Mononuclear cell (primary cell): ENCODE measurements around the gene MUSK. TPM values are rescaled to one million over a fixed set of nuclear protein-coding genes. Genes with fewer than 3 reads are reported as not detected.

Source experiments
- H3K27me3 ChIP-seq: 2 replicates; pipeline ENCODE4 v1.6.0; 2011; ENCODE audit warnings: low read length, control low read depth; ENCODE audit not compliant: insufficient read depth
- H3K4me1 ChIP-seq: 2 replicates; pipeline ENCODE4 v1.5.1; 2011; ENCODE audit warnings: mild to moderate bottlenecking, low read length, control low read depth; ENCODE audit not compliant: insufficient read depth
- H3K4me3 ChIP-seq: 2 replicates; pipeline ENCODE4 v1.5.1; 2011; ENCODE audit warnings: mild to moderate bottlenecking, low read length, moderate library complexity
- H3K9me3 ChIP-seq: 2 replicates; pipeline ENCODE4 v1.5.1; 2011; ENCODE audit warnings: low read depth, mild to moderate bottlenecking, control low read depth, low read length
- total RNA-seq: library from RNA; depleted of rRNA; stranded (reverse); fragments of >200 nt; gene quantifications from one replicate; pipeline ENCODE4 v1.2.3, GENCODE V29; 2012

MUSK gene
- total RNA-seq, result not detected

DNA sequence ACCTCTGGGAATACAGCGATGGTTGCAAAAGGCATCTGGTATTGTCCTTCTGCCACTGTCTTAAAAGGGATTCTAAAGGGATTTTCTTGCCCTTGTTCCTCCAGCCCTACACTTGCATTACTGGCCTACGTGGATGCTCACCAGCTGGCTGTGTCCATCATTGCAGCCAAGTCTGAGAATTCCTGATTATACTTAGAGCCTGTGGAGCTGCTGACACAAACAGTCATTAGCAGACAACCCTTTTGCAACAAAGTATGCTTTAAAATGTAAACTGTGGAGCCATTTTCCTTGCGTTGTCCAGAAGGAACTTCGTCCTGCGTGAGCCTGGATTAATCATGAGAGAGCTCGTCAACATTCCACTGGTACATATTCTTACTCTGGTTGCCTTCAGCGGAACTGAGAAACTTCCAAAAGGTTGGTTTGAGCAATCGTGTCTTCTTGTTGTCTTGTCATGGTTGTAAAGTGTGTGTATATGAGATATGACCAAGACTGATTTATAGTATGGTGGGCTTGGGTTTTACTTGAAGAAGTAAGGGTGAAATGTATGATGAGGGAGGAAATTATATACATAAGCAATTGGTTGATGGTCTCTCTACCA, at the start of gene MUSK:
Gene MUSK, plus strand, starts transcription at position 222 of the 598 bp plus-strand sequence. Its CDS starts 114 bp downstream, at position 336.
- Histone ChIP-seq H3K9me3 (no peaks in the 10 kb centered on the region), H3K27me3 (no peaks in the 10 kb centered on the region), H3K4me1 (no peaks in the 10 kb centered on the region), H3K4me3 (no peak within 1 kb of the TSS)

DNA sequence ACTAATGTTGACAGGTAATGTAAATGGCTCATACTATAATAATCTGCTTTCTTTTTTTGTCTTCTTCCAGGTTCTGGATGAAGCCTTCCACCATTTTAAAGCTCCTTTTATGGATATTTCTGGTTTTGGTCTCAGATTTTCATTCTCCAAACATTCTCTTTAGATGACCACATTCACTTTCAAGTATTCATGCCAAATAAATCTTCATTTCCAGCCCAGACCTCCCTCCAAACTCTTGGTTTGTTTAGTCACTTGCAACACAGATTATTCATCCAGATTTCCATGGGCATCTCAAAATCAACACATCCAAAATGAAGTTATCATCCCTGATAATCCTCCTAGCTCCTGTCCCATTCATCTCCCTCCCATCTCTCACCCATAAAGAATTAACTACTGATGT, 48.8 kb upstream of the MUSK start:
- H3K4me3 ChIP-seq, result no peak overlapping the region
- no peaks in the 10 kb centered on the region for H3K4me1 ChIP-seq
- H3K27me3 ChIP-seq, result no peaks in the 10 kb centered on the region
- H3K9me3 ChIP-seq, result no peaks in the 10 kb centered on the region

DNA sequence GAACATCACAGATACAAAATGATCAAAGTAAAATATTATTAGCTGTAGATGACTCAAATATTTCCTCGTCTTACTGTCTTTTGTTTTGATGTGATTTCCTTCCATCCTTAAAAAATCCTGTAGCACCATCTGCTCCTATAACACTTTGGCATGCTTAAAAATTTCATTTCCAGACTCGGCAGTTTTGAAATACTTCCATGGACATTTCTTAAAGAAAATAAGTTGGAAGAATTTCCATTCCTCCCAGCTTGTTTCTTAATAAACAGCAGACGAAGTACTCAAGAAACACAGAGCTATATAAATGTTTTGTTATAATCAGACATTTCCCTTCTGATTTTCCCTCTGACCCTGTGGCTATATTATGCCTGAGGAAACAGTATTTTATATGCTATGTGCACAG, 47.9 kb upstream of the MUSK start:
- Histone ChIP-seq H3K9me3 (no peaks in the 10 kb centered on the region), H3K4me3 (no peak overlapping the region), H3K4me1 (no peaks in the 10 kb centered on the region), H3K27me3 (no peaks in the 10 kb centered on the region)

- no peak overlapping the region for H3K4me3 ChIP-seq
- no peaks in the 10 kb centered on the region for H3K9me3 ChIP-seq
- H3K4me1 ChIP-seq, result no peaks in the 10 kb centered on the region
- no peaks in the 10 kb centered on the region for H3K27me3 ChIP-seq
Measured at GRCh38 chr9:110622368-110622767, 46.2 kb upstream of the MUSK start.

- no peaks in the 10 kb centered on the region for H3K27me3 ChIP-seq
- no peaks in the 10 kb centered on the region for H3K4me1 ChIP-seq
- no peak overlapping the region for H3K4me3 ChIP-seq
- no peaks in the 10 kb centered on the region for H3K9me3 ChIP-seq
Measured at GRCh38 chr9:110623462-110624025, 45.0 kb upstream of the MUSK start.

GRCh38 chr9:110626101-110626829, 42.3 kb upstream of the MUSK start:
- Histone ChIP-seq H3K27me3 (no peaks in the 10 kb centered on the region), H3K9me3 (no peaks in the 10 kb centered on the region), H3K4me1 (no peaks in the 10 kb centered on the region), H3K4me3 (no peak overlapping the region)

- Histone ChIP-seq H3K4me3 (no peak overlapping the region), H3K27me3 (no peaks in the 10 kb centered on the region), H3K9me3 (peaks cover 20% of the 10 kb centered on the region), H3K4me1 (no peaks in the 10 kb centered on the region)
Measured at GRCh38 chr9:110635589-110635988, 33.0 kb upstream of the MUSK start.

GRCh38 chr9:110638381-110638954, 30.1 kb upstream of the MUSK start:
- Histone ChIP-seq H3K4me3 (no peak overlapping the region), H3K4me1 (no peaks in the 10 kb centered on the region), H3K9me3 (peaks cover 20% of the 10 kb centered on the region), H3K27me3 (no peaks in the 10 kb centered on the region)

DNA sequence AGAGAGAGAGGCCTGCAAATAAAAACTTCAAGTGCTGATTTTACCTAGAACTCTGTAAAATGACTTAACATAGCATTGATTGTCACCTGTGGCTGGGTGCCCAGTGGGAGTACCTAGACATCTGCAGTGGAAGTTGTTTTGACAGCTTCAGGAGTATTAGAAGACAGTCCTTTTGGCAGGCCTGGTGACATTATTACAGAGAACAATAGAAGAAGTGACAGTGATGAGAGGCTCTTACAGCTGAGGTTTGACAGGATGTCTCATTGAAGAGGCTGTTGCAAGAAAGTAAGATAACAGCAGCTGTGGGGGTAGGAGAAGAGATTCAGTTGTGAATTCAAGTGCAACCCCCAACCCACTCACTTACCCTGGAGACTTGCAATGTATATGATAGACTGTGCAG, 27.9 kb upstream of the MUSK start:
- Histone ChIP-seq H3K27me3 (no peaks in the 10 kb centered on the region), H3K9me3 (peaks cover 8% of the 10 kb centered on the region), H3K4me3 (no peak overlapping the region), H3K4me1 (no peaks in the 10 kb centered on the region)

GRCh38 chr9:110641293-110641692, 27.3 kb upstream of the MUSK start:
- Histone ChIP-seq H3K4me3 (no peak overlapping the region), H3K27me3 (no peaks in the 10 kb centered on the region), H3K9me3 (peaks cover 3% of the 10 kb centered on the region), H3K4me1 (no peaks in the 10 kb centered on the region)

DNA sequence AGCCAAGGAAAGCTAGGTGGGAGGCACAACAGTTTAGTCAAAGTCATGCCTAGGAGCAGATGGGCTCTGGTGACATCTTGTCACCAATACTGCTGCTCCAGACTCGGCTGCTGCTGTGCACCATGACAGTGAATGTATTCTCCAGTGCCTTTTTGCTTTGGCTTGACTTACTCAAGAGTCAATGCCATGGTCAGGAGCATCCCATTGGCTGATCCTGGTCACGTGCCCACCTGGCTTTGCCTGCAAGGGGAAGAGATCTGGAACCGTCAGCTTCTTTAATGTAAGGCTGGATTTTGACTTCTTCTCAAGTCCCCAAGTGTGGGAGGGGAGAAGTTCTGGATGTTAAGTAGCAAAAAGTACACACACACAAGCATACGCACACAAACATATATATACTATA, 19.9 kb upstream of the MUSK start:
- Histone ChIP-seq H3K4me1 (no peaks in the 10 kb centered on the region), H3K4me3 (no peak overlapping the region), H3K9me3 (no peaks in the 10 kb centered on the region), H3K27me3 (no peaks in the 10 kb centered on the region)

GRCh38 chr9:110650261-110650660, 18.3 kb upstream of the MUSK start:
- Histone ChIP-seq H3K27me3 (no peaks in the 10 kb centered on the region), H3K4me3 (no peak overlapping the region), H3K4me1 (no peaks in the 10 kb centered on the region), H3K9me3 (no peaks in the 10 kb centered on the region)

- H3K4me3 ChIP-seq, result no peak overlapping the region
- H3K9me3 ChIP-seq, result no peaks in the 10 kb centered on the region
- H3K27me3 ChIP-seq, result no peaks in the 10 kb centered on the region
Measured at GRCh38 chr9:110650991-110651411, 17.6 kb upstream of the MUSK start.

DNA sequence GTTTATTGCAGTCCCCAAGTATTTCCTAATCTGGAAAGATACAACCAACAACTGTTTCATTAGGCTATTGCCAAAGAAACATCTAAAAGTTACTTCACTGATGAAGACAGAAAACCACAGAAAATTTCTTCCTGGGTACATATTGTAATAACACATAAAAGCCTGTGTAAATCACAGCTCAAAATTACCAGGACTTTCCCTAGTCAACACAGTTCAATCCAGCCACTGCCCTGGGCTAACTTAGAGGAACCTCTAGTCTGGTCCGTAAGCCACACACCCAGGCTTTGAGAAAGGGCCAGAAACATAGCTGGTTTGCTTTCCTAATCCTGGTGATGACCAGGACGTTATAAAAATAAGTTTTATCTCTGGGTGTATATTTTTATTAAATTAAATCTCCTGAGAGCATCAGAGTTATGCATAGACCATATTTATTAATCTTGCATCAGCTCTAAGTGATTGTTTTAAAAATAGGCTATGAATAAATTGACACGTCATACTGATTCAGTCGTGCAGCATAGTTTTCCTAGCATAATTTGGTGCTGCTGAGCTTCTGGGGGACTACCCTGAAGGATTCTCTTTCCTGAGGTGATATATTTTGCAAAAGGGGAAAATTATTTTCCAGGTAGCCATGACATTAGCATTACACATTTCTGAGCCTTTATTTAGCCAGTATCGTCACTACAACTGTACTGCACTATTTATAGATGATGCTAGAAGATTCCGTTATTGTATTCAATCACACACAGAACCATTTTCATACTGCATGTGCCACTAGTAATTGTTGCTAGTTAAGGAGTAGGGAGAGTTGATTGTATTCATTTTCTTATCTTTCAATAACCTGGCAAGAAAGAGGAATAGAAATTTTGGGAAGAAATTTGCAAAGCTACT, 12.6 kb upstream of the MUSK start:
- Histone ChIP-seq H3K9me3 (no peaks in the 10 kb centered on the region), H3K4me3 (no peak overlapping the region), H3K4me1 (no peaks in the 10 kb centered on the region), H3K27me3 (no peaks in the 10 kb centered on the region)

More at GRCh38 chr9:110650991-110651411, 17.6 kb upstream of the MUSK start:
- H3K4me1 ChIP-seq, result no peaks in the 10 kb centered on the region
